IMR-90 (cell line): ENCODE results near the gene ADCYAP1R1.

Experiments used
- CEBPB ChIP-seq: IDR thresholded peaks from 2 replicates; pipeline ENCODE4 v1.6.1; 2012; ENCODE audit warnings: low read depth, low read length, improper control_type of control experiment
- CHD1 ChIP-seq: IDR thresholded peaks from 2 replicates; pipeline ENCODE4 v1.6.1; 2012; ENCODE audit warnings: low read depth, low read length, improper control_type of control experiment
- CTCF ChIP-seq: conservative IDR thresholded peaks from 2 replicates; pipeline ENCODE4 v1.5.1; 2012; ENCODE audit warnings: mild to moderate bottlenecking, low read depth, low read length, improper control_type of control experiment
- MAZ ChIP-seq: IDR thresholded peaks from 2 replicates; pipeline ENCODE4 v1.6.1; 2012; ENCODE audit warnings: low read depth, mild to moderate bottlenecking, low read length, improper control_type of control experiment, moderate library complexity, borderline replicate concordance
- POLR2A ChIP-seq: IDR thresholded peaks from 2 replicates; pipeline ENCODE4 v1.6.1; 2012; ENCODE audit warnings: mild to moderate bottlenecking, low read depth, low read length
- RAD21 ChIP-seq: IDR thresholded peaks from 2 replicates; pipeline ENCODE4 v1.6.1; 2012; ENCODE audit warnings: low read length, improper control_type of control experiment
- SMC3 ChIP-seq: fragments of 150-350 bp; IDR thresholded peaks from 2 replicates; pipeline ENCODE4 v1.6.1; 2016; ENCODE audit warnings: low read depth, mild to moderate bottlenecking, antibody characterized with exemption, low read length, moderate library complexity
- TF ChIP-seq, protein P1 (sequence below): fragments of 150-350 bp; IDR thresholded peaks from 2 replicates; pipeline ENCODE4 v1.6.1; 2016; ENCODE audit warnings: low read depth, mild to moderate bottlenecking, low read length, moderate library complexity, borderline replicate concordance
- TF ChIP-seq, protein P2 (sequence below): fragments of 150-350 bp; IDR thresholded peaks from 2 replicates; pipeline ENCODE4 v1.6.1; 2017; ENCODE audit warnings: mild to moderate bottlenecking, antibody characterized with exemption, low read length, low read depth

GRCh38 chr7:31053986-31054385 lies 1.9 kb downstream of the ADCYAP1R1 start:
- TF ChIP-seq SMC3 (no peak), POLR2A (no peak), CTCF (no peak), MAZ (no peak), CEBPB (no peak), CHD1 (no peak), RAD21 (no peak)
- TF ChIP-seq, protein P1, sequence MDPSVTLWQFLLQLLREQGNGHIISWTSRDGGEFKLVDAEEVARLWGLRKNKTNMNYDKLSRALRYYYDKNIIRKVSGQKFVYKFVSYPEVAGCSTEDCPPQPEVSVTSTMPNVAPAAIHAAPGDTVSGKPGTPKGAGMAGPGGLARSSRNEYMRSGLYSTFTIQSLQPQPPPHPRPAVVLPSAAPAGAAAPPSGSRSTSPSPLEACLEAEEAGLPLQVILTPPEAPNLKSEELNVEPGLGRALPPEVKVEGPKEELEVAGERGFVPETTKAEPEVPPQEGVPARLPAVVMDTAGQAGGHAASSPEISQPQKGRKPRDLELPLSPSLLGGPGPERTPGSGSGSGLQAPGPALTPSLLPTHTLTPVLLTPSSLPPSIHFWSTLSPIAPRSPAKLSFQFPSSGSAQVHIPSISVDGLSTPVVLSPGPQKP: no peak
- TF ChIP-seq, protein P2, sequence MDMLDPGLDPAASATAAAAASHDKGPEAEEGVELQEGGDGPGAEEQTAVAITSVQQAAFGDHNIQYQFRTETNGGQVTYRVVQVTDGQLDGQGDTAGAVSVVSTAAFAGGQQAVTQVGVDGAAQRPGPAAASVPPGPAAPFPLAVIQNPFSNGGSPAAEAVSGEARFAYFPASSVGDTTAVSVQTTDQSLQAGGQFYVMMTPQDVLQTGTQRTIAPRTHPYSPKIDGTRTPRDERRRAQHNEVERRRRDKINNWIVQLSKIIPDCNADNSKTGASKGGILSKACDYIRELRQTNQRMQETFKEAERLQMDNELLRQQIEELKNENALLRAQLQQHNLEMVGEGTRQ: no peak
